ENCODE data around the gene INTS6. TPM values are rescaled to one million over a fixed set of nuclear protein-coding genes. Genes with fewer than 3 reads are reported as not detected.

Gene INTS6
- total and polyA plus RNA-seq, 2 donors from 2014 or later = 8.3 to 31.0 TPM

GRCh38 chr13:51331354-51331861, 121.4 kb downstream of the INTS6 start:
- H3K9me3 ChIP-seq (ENCODE audit: control insufficient read depth in 2 of 3, insufficient read depth in 1 of 3, low read length in 3 of 3) = no peaks in the 10 kb centered on the region
- no peak for DNase-seq
- TF ChIP-seq CTCF (IDR thresholded peaks at IDR 0.05; ENCODE audit: borderline replicate concordance, extremely low read depth, insufficient read depth) = no peak
- H3K4me3 ChIP-seq (ENCODE audit: low read length in 3 of 3) = no peak overlapping the region
- FAIRE-seq = no peak
- H3K36me3 ChIP-seq (ENCODE audit: control insufficient read depth in 2 of 3, insufficient read depth in 3 of 3, low read length in 3 of 3) = no peaks in the 10 kb centered on the region
- H3K4me1 ChIP-seq (ENCODE audit: control insufficient read depth in 2 of 3, insufficient read depth in 2 of 3, low read depth in 1 of 3, low read length in 3 of 3) = no peaks in the 10 kb centered on the region
- H3K27ac ChIP-seq (ENCODE audit: low read depth in 2 of 2, low read length in 2 of 2) = no peak overlapping the region
- H3K9ac ChIP-seq (ENCODE audit: low read length in 3 of 3) = no peak overlapping the region
- intact Hi-C loops (cut with DNase I) = no loop called here
- no peaks in the 10 kb centered on the region for H3K27me3 ChIP-seq (ENCODE audit: control insufficient read depth, insufficient read depth, low read length)

- no peaks in the 10 kb centered on the region for H3K27me3 ChIP-seq (ENCODE audit: control insufficient read depth, insufficient read depth, low read length)
Observed at GRCh38 chr13:51330791-51331190, 122.0 kb downstream of the INTS6 start.

GRCh38 chr13:51329606-51330005, 123.2 kb downstream of the INTS6 start:
- DNase-seq (no peak), FAIRE-seq (no peak)
- H3K9ac ChIP-seq (ENCODE audit: low read length in 3 of 3) = no peak overlapping the region
- no peaks in the 10 kb centered on the region for H3K4me1 ChIP-seq (ENCODE audit: control insufficient read depth in 2 of 3, insufficient read depth in 2 of 3, low read depth in 1 of 3, low read length in 3 of 3)
- H3K9me3 ChIP-seq (ENCODE audit: control insufficient read depth in 2 of 3, insufficient read depth in 1 of 3, low read length in 3 of 3) = no peaks in the 10 kb centered on the region
- H3K4me3 ChIP-seq (ENCODE audit: low read length in 3 of 3) = no peak overlapping the region
- no peak for TF ChIP-seq CTCF (IDR thresholded peaks at IDR 0.05; ENCODE audit: borderline replicate concordance, extremely low read depth, insufficient read depth)
- no peak overlapping the region for H3K27ac ChIP-seq (ENCODE audit: low read depth in 2 of 2, low read length in 2 of 2)
- intact Hi-C loops (cut with DNase I) = no loop called here
- no peaks in the 10 kb centered on the region for H3K36me3 ChIP-seq (ENCODE audit: control insufficient read depth in 2 of 3, insufficient read depth in 3 of 3, low read length in 3 of 3)
- H3K27me3 ChIP-seq (ENCODE audit: control insufficient read depth, insufficient read depth, low read length) = no peaks in the 10 kb centered on the region

More at GRCh38 chr13:51330791-51331190, 122.0 kb downstream of the INTS6 start:
- no peak for DNase-seq
- no peak for FAIRE-seq
- TF ChIP-seq CTCF (IDR thresholded peaks at IDR 0.05; ENCODE audit: borderline replicate concordance, extremely low read depth, insufficient read depth) = no peak
- no peaks in the 10 kb centered on the region for H3K36me3 ChIP-seq (ENCODE audit: control insufficient read depth in 2 of 3, insufficient read depth in 3 of 3, low read length in 3 of 3)
- intact Hi-C loops (cut with DNase I) = no loop called here
- H3K9me3 ChIP-seq (ENCODE audit: control insufficient read depth in 2 of 3, insufficient read depth in 1 of 3, low read length in 3 of 3) = no peaks in the 10 kb centered on the region
- no peak overlapping the region for H3K4me3 ChIP-seq (ENCODE audit: low read length in 3 of 3)
- H3K27ac ChIP-seq (ENCODE audit: low read depth in 2 of 2, low read length in 2 of 2) = no peak overlapping the region
- no peak overlapping the region for H3K9ac ChIP-seq (ENCODE audit: low read length in 3 of 3)
- no peaks in the 10 kb centered on the region for H3K4me1 ChIP-seq (ENCODE audit: control insufficient read depth in 2 of 3, insufficient read depth in 2 of 3, low read depth in 1 of 3, low read length in 3 of 3)

- no peak for FAIRE-seq
- Histone ChIP-seq H3K4me1 (ENCODE audit: control insufficient read depth in 2 of 3, insufficient read depth in 2 of 3, low read depth in 1 of 3, low read length in 3 of 3) (no peaks in the 10 kb centered on the region), H3K27me3 (ENCODE audit: control insufficient read depth, insufficient read depth, low read length) (no peaks in the 10 kb centered on the region), H3K9ac (ENCODE audit: low read length in 3 of 3) (no peak overlapping the region), H3K9me3 (ENCODE audit: control insufficient read depth in 2 of 3, insufficient read depth in 1 of 3, low read length in 3 of 3) (no peaks in the 10 kb centered on the region), H3K36me3 (ENCODE audit: control insufficient read depth in 2 of 3, insufficient read depth in 3 of 3, low read length in 3 of 3) (no peaks in the 10 kb centered on the region), H3K27ac (ENCODE audit: low read depth in 2 of 2, low read length in 2 of 2) (no peak overlapping the region), H3K4me3 (ENCODE audit: low read length in 3 of 3) (no peak overlapping the region)
- no peak for DNase-seq
- no peak for TF ChIP-seq CTCF (IDR thresholded peaks at IDR 0.05; ENCODE audit: borderline replicate concordance, extremely low read depth, insufficient read depth)
- intact Hi-C loops (cut with DNase I) = no loop called here
Observed at GRCh38 chr13:51328488-51328887, 124.3 kb downstream of the INTS6 start.
